Spleen (tissue), 7 donors: ENCODE data around the gene MBNL2.

Experiments used
- CTCF ChIP-seq, 11 experiments: fragments of 200-600 bp in 7 of 11; fragments of 450-650 bp in 4 of 11; sonication (generic) in 4 of 11; IDR thresholded peaks in 8 of 11; conservative IDR thresholded peaks in 3 of 11; 1 replicate in 7 of 11; 2 replicates in 4 of 11; pipeline versions ENCODE4 v1.4.0 to v1.8.0; 2016 to 2021; ENCODE audit warnings: antibody characterized with exemption in 11 of 11, inconsistent platforms in 4 of 11, mild to moderate bottlenecking in 1 of 11
- POLR2A ChIP-seq, 3 donors: fragments of 450-650 bp; IDR thresholded peaks; one replicate each; pipeline ENCODE4 v1.5.1; 2017; ENCODE audit warnings: antibody characterized with exemption in 3 of 3, mild to moderate bottlenecking in 1 of 3
- POLR2AphosphoS5 ChIP-seq, 3 donors: sonication (generic); formaldehyde crosslinking; IDR thresholded peaks; one replicate each; pipeline ENCODE4 v1.5.1; 2017; ENCODE audit warnings: antibody characterized with exemption in 3 of 3
- donor health status: DM: no; HTN: no; CAD: no; lungs with moderate emphysema.
- donor health status: DM: no; HTN: no; CAD: no.
- donor health status: DM: no; HTN: no; CAD: no.

- TF ChIP-seq POLR2AphosphoS5 (IDR thresholded peaks at IDR 0.05) (no peak), POLR2A (IDR thresholded peaks at IDR 0.05) (no peak), CTCF (IDR thresholded peaks at IDR 0.05 in 8 of 11, conservative IDR thresholded peaks at IDR 0.05 in 3 of 11) (no peak)
Measured at GRCh38 chr13:97373787-97374186, 151.7 kb downstream of the MBNL2 start.
